ENCODE data around the gene FAM25G.

DNA sequence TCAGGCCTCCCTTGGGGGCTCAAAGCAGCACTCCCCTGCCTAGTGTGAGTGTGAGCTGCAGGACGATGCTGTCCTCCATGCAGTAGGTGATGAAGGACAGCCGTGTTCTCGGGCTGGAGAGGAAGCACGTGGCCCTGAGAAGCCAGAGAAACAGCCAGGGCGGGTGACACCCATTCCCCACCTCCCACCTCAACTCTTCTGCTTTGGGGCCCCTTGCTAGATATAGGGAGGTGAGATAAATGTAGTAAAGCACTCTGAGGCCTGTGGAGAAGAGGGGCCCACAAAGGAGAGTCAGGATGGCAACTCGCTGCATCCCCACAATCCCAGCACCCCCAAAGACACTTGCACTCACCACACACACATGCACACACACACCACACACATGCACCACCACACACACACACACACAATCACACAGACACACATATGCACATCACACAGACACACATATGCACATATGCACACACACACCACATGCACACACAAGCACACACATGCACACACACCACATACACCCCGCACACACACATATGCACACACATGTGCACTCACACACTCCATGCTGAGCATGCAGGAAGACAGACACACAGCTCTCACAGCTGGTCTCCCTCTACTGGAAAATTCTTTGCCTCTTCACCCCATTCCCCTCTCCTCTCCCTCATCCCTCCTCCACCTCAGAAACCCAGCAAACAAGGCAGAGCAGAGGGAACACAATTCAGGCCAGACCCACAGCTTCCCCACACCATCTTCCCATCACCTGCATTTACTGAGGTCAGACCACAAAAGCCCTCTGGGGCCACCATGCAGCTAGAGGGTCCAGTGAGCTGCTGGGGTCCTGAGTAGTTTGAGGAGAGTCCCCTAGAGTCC lies 38.1 kb downstream of the FAM25G start:
- no peak for TF ChIP-seq POLR2A (IDR thresholded peaks at IDR 0.05)
- TF ChIP-seq, protein P1, sequence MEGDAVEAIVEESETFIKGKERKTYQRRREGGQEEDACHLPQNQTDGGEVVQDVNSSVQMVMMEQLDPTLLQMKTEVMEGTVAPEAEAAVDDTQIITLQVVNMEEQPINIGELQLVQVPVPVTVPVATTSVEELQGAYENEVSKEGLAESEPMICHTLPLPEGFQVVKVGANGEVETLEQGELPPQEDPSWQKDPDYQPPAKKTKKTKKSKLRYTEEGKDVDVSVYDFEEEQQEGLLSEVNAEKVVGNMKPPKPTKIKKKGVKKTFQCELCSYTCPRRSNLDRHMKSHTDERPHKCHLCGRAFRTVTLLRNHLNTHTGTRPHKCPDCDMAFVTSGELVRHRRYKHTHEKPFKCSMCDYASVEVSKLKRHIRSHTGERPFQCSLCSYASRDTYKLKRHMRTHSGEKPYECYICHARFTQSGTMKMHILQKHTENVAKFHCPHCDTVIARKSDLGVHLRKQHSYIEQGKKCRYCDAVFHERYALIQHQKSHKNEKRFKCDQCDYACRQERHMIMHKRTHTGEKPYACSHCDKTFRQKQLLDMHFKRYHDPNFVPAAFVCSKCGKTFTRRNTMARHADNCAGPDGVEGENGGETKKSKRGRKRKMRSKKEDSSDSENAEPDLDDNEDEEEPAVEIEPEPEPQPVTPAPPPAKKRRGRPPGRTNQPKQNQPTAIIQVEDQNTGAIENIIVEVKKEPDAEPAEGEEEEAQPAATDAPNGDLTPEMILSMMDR (IDR thresholded peaks at IDR 0.05), result no peak
